H1 (cell line): ENCODE measurements around the gene ERICH6. TPM values are rescaled to one million over a fixed set of nuclear protein-coding genes. Genes with fewer than 3 reads are reported as not detected.

Source experiments
- HDAC2 ChIP-seq, 2 experiments: fragments of 300-600 bp in 1 of 2; sonication (generic) in 1 of 2; IDR thresholded peaks; 2 replicates each; pipeline ENCODE4 v1.6.1; 2011 to 2012; ENCODE audit warnings: low read depth in 2 of 2, low read length in 2 of 2, mild to moderate bottlenecking in 2 of 2, moderate library complexity in 2 of 2, borderline replicate concordance in 1 of 2, inconsistent platforms in 1 of 2
- KDM5A ChIP-seq: fragments of 200-600 bp; IDR thresholded peaks from 2 replicates; pipeline ENCODE4 v1.7.1; 2012; ENCODE audit warnings: mild to moderate bottlenecking, low read length, inconsistent platforms, mixed read lengths
- polyA plus RNA-seq, 7 experiments: library from polyadenylated mRNA; depleted of rRNA in 3 of 7; stranded (reverse) in 5 of 7; unstranded in 2 of 7; fragments of >200 nt in 5 of 7; fragments of 200-250 nt in 2 of 7; gene quantifications; 1 replicate in 5 of 7; 2 replicates in 1 of 7; 4 replicates in 1 of 7; pipeline versions ENCODE4 v1.2.1 to v1.2.3, GENCODE V29; 2011 to 2013; ENCODE audit warnings: missing spikeins in 2 of 7, mixed read lengths in 2 of 7
- total RNA-seq: library from RNA; stranded (reverse); fragmentation: NEBNext Ultra II Directional; extraction: Animal tissue kit (Norgen Biotek cat#: 25700); gene quantifications from 2 replicates; pipeline ENCODE4 v1.2.1, GENCODE V29; 2021
- TF ChIP-seq, protein P1 (sequence below): fragments of 300-600 bp; sonication (generic); IDR thresholded peaks from 2 replicates; pipeline ENCODE4 v1.7.1; 2012; ENCODE audit warnings: low read length, moderate library complexity, mild to moderate bottlenecking, inconsistent platforms; ENCODE audit not compliant: insufficient replicate concordance

ERICH6 gene
- total and polyA plus RNA-seq, 2 of the 8 experiments (the other 6 are each of a cell fraction or from before 2014, with no cell fraction given), result not detected

DNA sequence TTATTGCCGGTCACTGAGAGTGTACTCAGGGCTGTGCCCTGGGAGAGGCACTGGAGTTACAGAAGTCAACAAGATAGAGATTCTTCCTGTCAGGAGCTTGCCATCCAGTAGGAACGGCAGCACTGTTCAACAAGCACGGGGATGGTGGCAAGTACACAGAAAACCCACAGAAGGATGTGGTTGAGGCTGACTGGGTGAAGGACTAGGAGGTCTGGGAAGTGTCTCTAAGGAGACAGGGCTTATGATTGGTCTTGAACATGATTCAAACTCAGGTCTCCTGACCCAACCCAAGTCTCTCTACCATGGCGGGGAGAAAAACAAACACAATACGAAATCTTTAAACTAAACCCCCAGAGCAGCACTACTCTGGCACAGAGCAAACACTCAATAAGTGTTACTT lies 37.6 kb downstream of the ERICH6 start (continued):
- TF ChIP-seq, protein P1, sequence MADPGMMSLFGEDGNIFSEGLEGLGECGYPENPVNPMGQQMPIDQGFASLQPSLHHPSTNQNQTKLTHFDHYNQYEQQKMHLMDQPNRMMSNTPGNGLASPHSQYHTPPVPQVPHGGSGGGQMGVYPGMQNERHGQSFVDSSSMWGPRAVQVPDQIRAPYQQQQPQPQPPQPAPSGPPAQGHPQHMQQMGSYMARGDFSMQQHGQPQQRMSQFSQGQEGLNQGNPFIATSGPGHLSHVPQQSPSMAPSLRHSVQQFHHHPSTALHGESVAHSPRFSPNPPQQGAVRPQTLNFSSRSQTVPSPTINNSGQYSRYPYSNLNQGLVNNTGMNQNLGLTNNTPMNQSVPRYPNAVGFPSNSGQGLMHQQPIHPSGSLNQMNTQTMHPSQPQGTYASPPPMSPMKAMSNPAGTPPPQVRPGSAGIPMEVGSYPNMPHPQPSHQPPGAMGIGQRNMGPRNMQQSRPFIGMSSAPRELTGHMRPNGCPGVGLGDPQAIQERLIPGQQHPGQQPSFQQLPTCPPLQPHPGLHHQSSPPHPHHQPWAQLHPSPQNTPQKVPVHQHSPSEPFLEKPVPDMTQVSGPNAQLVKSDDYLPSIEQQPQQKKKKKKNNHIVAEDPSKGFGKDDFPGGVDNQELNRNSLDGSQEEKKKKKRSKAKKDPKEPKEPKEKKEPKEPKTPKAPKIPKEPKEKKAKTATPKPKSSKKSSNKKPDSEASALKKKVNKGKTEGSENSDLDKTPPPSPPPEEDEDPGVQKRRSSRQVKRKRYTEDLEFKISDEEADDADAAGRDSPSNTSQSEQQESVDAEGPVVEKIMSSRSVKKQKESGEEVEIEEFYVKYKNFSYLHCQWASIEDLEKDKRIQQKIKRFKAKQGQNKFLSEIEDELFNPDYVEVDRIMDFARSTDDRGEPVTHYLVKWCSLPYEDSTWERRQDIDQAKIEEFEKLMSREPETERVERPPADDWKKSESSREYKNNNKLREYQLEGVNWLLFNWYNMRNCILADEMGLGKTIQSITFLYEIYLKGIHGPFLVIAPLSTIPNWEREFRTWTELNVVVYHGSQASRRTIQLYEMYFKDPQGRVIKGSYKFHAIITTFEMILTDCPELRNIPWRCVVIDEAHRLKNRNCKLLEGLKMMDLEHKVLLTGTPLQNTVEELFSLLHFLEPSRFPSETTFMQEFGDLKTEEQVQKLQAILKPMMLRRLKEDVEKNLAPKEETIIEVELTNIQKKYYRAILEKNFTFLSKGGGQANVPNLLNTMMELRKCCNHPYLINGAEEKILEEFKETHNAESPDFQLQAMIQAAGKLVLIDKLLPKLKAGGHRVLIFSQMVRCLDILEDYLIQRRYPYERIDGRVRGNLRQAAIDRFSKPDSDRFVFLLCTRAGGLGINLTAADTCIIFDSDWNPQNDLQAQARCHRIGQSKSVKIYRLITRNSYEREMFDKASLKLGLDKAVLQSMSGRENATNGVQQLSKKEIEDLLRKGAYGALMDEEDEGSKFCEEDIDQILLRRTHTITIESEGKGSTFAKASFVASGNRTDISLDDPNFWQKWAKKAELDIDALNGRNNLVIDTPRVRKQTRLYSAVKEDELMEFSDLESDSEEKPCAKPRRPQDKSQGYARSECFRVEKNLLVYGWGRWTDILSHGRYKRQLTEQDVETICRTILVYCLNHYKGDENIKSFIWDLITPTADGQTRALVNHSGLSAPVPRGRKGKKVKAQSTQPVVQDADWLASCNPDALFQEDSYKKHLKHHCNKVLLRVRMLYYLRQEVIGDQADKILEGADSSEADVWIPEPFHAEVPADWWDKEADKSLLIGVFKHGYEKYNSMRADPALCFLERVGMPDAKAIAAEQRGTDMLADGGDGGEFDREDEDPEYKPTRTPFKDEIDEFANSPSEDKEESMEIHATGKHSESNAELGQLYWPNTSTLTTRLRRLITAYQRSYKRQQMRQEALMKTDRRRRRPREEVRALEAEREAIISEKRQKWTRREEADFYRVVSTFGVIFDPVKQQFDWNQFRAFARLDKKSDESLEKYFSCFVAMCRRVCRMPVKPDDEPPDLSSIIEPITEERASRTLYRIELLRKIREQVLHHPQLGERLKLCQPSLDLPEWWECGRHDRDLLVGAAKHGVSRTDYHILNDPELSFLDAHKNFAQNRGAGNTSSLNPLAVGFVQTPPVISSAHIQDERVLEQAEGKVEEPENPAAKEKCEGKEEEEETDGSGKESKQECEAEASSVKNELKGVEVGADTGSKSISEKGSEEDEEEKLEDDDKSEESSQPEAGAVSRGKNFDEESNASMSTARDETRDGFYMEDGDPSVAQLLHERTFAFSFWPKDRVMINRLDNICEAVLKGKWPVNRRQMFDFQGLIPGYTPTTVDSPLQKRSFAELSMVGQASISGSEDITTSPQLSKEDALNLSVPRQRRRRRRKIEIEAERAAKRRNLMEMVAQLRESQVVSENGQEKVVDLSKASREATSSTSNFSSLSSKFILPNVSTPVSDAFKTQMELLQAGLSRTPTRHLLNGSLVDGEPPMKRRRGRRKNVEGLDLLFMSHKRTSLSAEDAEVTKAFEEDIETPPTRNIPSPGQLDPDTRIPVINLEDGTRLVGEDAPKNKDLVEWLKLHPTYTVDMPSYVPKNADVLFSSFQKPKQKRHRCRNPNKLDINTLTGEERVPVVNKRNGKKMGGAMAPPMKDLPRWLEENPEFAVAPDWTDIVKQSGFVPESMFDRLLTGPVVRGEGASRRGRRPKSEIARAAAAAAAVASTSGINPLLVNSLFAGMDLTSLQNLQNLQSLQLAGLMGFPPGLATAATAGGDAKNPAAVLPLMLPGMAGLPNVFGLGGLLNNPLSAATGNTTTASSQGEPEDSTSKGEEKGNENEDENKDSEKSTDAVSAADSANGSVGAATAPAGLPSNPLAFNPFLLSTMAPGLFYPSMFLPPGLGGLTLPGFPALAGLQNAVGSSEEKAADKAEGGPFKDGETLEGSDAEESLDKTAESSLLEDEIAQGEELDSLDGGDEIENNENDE, result no peak
- TF ChIP-seq KDM5A (no peak), HDAC2 (IDR thresholded peaks at IDR 0.05; ENCODE audit: borderline replicate concordance in 1 of 2, low read depth in 2 of 2, low read length in 2 of 2) (no peak)
